K562 (cell line): Measurements from ENCODE around the gene SEC16A. TPM values are rescaled to one million over a fixed set of nuclear protein-coding genes. Genes with fewer than 3 reads are reported as not detected.

Experiments
- ATAC-seq: fragments of 200-7000 bp; cut with Tn5 transposase; 3 replicates; pipeline ENCODE4 v1.9.1; 2020; ENCODE audit warnings: moderate library complexity
- BruUV-seq: library from RNA; stranded (reverse); fragments of 400-500 nt; replicated peaks from 2 replicates; lab custom pipeline; 2021; lab: Mats Ljungman, UMichigan
- CTCF ChIA-PET: fragments of 300-600 bp; formaldehyde crosslinking; extraction: SDS; loops from one replicate; lab custom pipeline; 2021; ENCODE audit warnings: low intra/inter-chr PET ratio; lab: Yijun Ruan, JAX
- POLR2A ChIA-PET: fragments of 300-600, 350-650 bp; sonication (Branson Sonifier 250); formaldehyde crosslinking; extraction: SDS; loops from one replicate; lab custom pipeline; 2021; ENCODE audit warnings: antibody characterized with exemption, inconsistent platforms; lab: Yijun Ruan, JAX
- DNase-seq, 4 experiments: peaks; one replicate each; pipeline versions ENCODE4 v3.0.0 to v3.0.0-alpha.2; 2011 to 2018; ENCODE audit warnings: low spot score in 3 of 4, mixed read lengths in 3 of 4; ENCODE audit errors: extremely low read depth in 1 of 4
- FAIRE-seq: peaks from 2 replicates; lab custom pipeline; 2011; peaks lifted over from hg19 to GRCh38; lab: Jason Lieb, UNC
- H2AFZ ChIP-seq: 2 replicates; pipeline ENCODE4 v1.6.0; 2011; ENCODE audit warnings: low read depth, low read length, control low read depth, inconsistent platforms
- H3K27ac ChIP-seq: fragments of 200-600 bp; 3 replicates; pipeline ENCODE4 v1.8.0; 2011; ENCODE audit warnings: low read depth, mild to moderate bottlenecking, control low read depth, inconsistent platforms, low read length, moderate library complexity, mixed read lengths; ENCODE audit errors: extremely low read depth
- H3K27me3 ChIP-seq, 2 experiments: fragments of 300-600 bp in 1 of 2; 2 replicates in 1 of 2; 3 replicates in 1 of 2; pipeline versions ENCODE4 v1.6.0 to v1.8.0; 2011; ENCODE audit warnings: inconsistent platforms in 2 of 2, low read length in 2 of 2, mild to moderate bottlenecking in 1 of 2, mixed read lengths in 1 of 2, moderate library complexity in 1 of 2; ENCODE audit not compliant: control insufficient read depth in 2 of 2, insufficient read depth in 2 of 2
- H3K36me3 ChIP-seq: fragments of 300-600 bp; 3 replicates; pipeline ENCODE4 v1.8.0; 2011; ENCODE audit warnings: mild to moderate bottlenecking, low read length, inconsistent platforms; ENCODE audit not compliant: control insufficient read depth, insufficient read depth
- H3K4me1 ChIP-seq, 2 experiments: fragments of 200-600 bp in 1 of 2; replicated peaks in 1 of 2; 2 replicates in 1 of 2; 3 replicates in 1 of 2; pipeline versions ENCODE4 v1.5.1 to v1.8.0; 2011; ENCODE audit warnings: inconsistent platforms in 2 of 2, low read length in 2 of 2, mild to moderate bottlenecking in 1 of 2, mixed read lengths in 1 of 2, moderate library complexity in 1 of 2; ENCODE audit not compliant: control insufficient read depth in 2 of 2, insufficient read depth in 2 of 2
- H3K4me2 ChIP-seq: 2 replicates; pipeline ENCODE4 v1.6.1; 2011; ENCODE audit warnings: low read length, control low read depth, inconsistent platforms, mixed read lengths; ENCODE audit not compliant: insufficient read depth
- H3K4me3 ChIP-seq: fragments of 200-600 bp; sonication (generic), shearing (Covaris generic); 2 replicates; pipeline ENCODE4 v1.5.1; 2016; ENCODE audit warnings: control low read depth, inconsistent platforms
- H3K79me2 ChIP-seq: fragments of 200-600 bp; 3 replicates; pipeline ENCODE4 v1.8.0; 2011; ENCODE audit warnings: low read length, inconsistent platforms; ENCODE audit not compliant: control insufficient read depth, insufficient read depth
- H3K9ac ChIP-seq, 2 experiments: 2 replicates each; pipeline versions ENCODE4 v1.6.0 to v1.6.1; 2011; ENCODE audit warnings: low read depth in 2 of 2, low read length in 2 of 2, control low read depth in 1 of 2, inconsistent platforms in 1 of 2, mild to moderate bottlenecking in 1 of 2, mixed read lengths in 1 of 2; ENCODE audit not compliant: insufficient read depth in 1 of 2
- H3K9me1 ChIP-seq: one replicate; pipeline ENCODE4 v1.6.0; 2011; ENCODE audit warnings: inconsistent platforms, mild to moderate bottlenecking, low read length, moderate library complexity; ENCODE audit not compliant: control insufficient read depth, insufficient read depth
- H3K9me3 ChIP-seq: replicated peaks from 2 replicates; pipeline ENCODE4 v1.5.1; 2011; ENCODE audit warnings: low read depth, low read length, inconsistent platforms; ENCODE audit not compliant: control insufficient read depth, insufficient read depth
- H4K20me1 ChIP-seq: replicated peaks from 2 replicates; pipeline ENCODE4 v1.6.1; 2011; ENCODE audit warnings: low read length, inconsistent platforms, mixed read lengths; ENCODE audit not compliant: control insufficient read depth, insufficient read depth
- CBX5 ChIP-seq: IDR thresholded peaks from 2 replicates; pipeline ENCODE4 v1.6.1; 2014; ENCODE audit warnings: low read depth, borderline replicate concordance
- CBX8 ChIP-seq: fragments of 200-600 bp; sonication (generic); IDR thresholded peaks from 2 replicates; pipeline ENCODE4 v1.6.1; 2012; ENCODE audit warnings: borderline replicate concordance, mixed run types, low read depth, mild to moderate bottlenecking, moderate library complexity, mixed read lengths, low read length, control low read depth, inconsistent platforms; ENCODE audit not compliant: poor library complexity, severe bottlenecking; ENCODE audit errors: extremely low read depth
- CHAMP1 ChIP-seq: fragments of 450-650 bp; IDR thresholded peaks from 2 replicates; pipeline ENCODE4 v1.6.1; 2016; ENCODE audit warnings: mild to moderate bottlenecking
- POLR2A ChIP-seq: fragments of 450-650 bp; conservative IDR thresholded peaks from 2 replicates; pipeline ENCODE4 v1.6.1; 2016
- POLR2AphosphoS5 ChIP-seq: IDR thresholded peaks from 2 replicates; pipeline ENCODE4 v1.6.1; 2011; ENCODE audit warnings: mild to moderate bottlenecking, low read depth, low read length, moderate library complexity; ENCODE audit not compliant: control insufficient read depth, insufficient read depth
- POLR2H ChIP-seq: IDR thresholded peaks from 2 replicates; pipeline ENCODE4 v1.6.1; 2016; ENCODE audit warnings: missing genetic modification characterization, low read depth, mild to moderate bottlenecking, control low read depth, missing compliant biosample characterization, moderate library complexity
- SUPT5H ChIP-seq: fragments of 450-650 bp; IDR thresholded peaks from 2 replicates; pipeline ENCODE4 v1.6.1; 2016
- TEAD4 ChIP-seq, 2 experiments: sonication (generic) in 1 of 2; formaldehyde crosslinking in 1 of 2; IDR thresholded peaks; 2 replicates each; pipeline versions ENCODE4 v1.6.1 to v1.8.0; 2012 to 2022; ENCODE audit warnings: borderline replicate concordance in 1 of 2, inconsistent platforms in 1 of 2, low read length in 1 of 2, mild to moderate bottlenecking in 1 of 2, missing genetic modification reagents in 1 of 2
- U2AF1 ChIP-seq: fragments of 200-400 bp; formaldehyde crosslinking; optimal IDR thresholded peaks from 2 replicates; pipeline ENCODE3; 2017; ENCODE audit warnings: mild to moderate bottlenecking, low read depth, low read length, moderate library complexity
- U2AF2 ChIP-seq: fragments of 200-400 bp; formaldehyde crosslinking; optimal IDR thresholded peaks from 2 replicates; pipeline ENCODE3; 2017; ENCODE audit warnings: low read depth, mild to moderate bottlenecking, low read length
- ZNF707 ChIP-seq: fragments of 250-450 bp; sonication (Bioruptor Pico); conservative IDR thresholded peaks from 2 replicates; pipeline ENCODE4 v1.8.0; 2022; ENCODE audit warnings: inconsistent platforms, mild to moderate bottlenecking, moderate library complexity
- WGBS: fragments of 100-300 bp; shearing (Covaris generic); methylation state at CpG from one replicate; pipeline ENCODE4 v1.1.6; 2016; ENCODE audit warnings: low coverage, mixed read lengths; ENCODE audit not compliant: insufficient coverage; ENCODE audit errors: missing lambda C conversion rate; 5-methylcytosine and 5-hydroxymethylcytosine counted together
- in situ Hi-C: fragments of 300-500 bp; cut with MboI; formaldehyde crosslinking; loops from 4 replicates; pipeline ENCODE4 v1.15.0; 2018; ENCODE audit warnings: inconsistent platforms, mixed read lengths
- intact Hi-C: fragments of 100-400 bp; cut with micrococcal nuclease; formaldehyde crosslinking; loops from 2 replicates; pipeline ENCODE4 v1.14.2; 2022
- polyA plus RNA-seq, 8 experiments: library from polyadenylated mRNA; depleted of rRNA in 4 of 8; stranded (reverse) in 5 of 8; unstranded in 3 of 8; fragments of >200 nt; fragmentation: Nextera tagmentation in 2 of 8; fragmentation: Illumina TruSeq in 1 of 8; extraction: Ambion mirVana in 2 of 8; extraction: Trizol in 1 of 8; gene quantifications; 2 replicates each; pipeline versions ENCODE4 v1.2.1 to v1.2.3, GENCODE V29; 2011 to 2014; ENCODE audit warnings: inconsistent platforms in 1 of 8, missing spikeins in 1 of 8
- total RNA-seq, 7 experiments: library from RNA; depleted of rRNA in 6 of 7; stranded (reverse); fragments of >200 nt in 6 of 7; fragmentation: Illumina TruSeq in 2 of 7; extraction: Trizol in 2 of 7; gene quantifications; 2 replicates each; pipeline versions ENCODE4 v1.2.1 to v1.2.3, GENCODE V29; 2011 to 2021; ENCODE audit warnings: low replicate concordance in 1 of 7
- TF ChIP-seq, protein P1 (sequence below): fragments of 250-450 bp; sonication (Bioruptor Pico); IDR thresholded peaks from 2 replicates; pipeline ENCODE4 v1.8.0; 2022; ENCODE audit warnings: inconsistent platforms

The SEC16A gene
- total and polyA plus RNA-seq, 9 of the 15 experiments (the other 6 are each of a cell fraction or from before 2014, with no cell fraction given) = 8.3 to 62.8 (median 14.0) TPM

DNA sequence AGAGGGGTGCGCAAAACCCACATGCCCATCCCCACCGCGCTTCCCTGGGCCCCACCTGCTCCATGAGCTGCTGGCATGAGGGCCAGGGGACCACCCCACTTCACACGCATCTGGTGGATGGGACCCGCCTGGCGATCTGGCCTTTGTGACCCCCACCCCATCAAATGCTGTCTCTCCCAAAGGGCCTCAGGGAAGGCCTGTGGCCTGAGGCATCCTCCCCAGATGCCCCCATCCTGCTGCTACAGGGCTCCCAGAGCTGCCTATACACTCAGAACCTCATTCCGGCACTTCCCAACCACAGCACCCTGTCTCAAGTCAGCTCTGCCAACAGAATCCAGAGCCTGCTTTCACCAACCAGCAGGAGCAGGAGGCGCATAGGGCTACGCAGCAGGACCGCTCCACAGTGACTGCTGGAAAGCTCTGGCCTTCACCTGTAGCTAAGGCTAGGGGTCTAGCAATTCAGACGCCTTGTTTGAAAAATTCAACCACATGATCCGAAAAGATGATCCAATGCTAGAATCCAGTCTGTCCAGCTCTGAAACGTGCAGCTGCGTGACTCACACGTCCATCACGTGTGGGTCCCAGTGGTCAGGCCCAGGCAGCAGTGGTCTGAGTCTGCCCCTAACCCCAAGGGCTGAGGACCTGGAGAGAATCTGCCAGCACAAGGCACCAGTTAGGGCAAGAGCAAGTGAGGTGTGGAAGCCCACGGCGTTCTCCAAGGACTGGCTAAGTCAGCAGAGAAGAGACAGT, 81.5 kb downstream of the SEC16A start:
- in situ Hi-C loops = no loop called here
- no peak for ATAC-seq
- TF ChIP-seq TEAD4 (IDR thresholded peaks at IDR 0.05; ENCODE audit: low read length) (no peak), TEAD4 (CRISPR knock-in tag; IDR thresholded peaks at IDR 0.05; ENCODE audit: borderline replicate concordance) (no peak), SUPT5H (0 out of 2 replicates have a peak, but pooled peaks have one; percentile 59), U2AF2 (no peak), POLR2A (peak; percentile 55), CHAMP1 (no peak), CBX8 (no peak), POLR2AphosphoS5 (0 out of 2 replicates have a peak, but pooled peaks have one; percentile 9), ZNF707 (CRISPR knock-in tag) (no peak), POLR2H (no peak), U2AF1 (no peak), CBX5 (no peak)
- TF ChIP-seq, protein P1, sequence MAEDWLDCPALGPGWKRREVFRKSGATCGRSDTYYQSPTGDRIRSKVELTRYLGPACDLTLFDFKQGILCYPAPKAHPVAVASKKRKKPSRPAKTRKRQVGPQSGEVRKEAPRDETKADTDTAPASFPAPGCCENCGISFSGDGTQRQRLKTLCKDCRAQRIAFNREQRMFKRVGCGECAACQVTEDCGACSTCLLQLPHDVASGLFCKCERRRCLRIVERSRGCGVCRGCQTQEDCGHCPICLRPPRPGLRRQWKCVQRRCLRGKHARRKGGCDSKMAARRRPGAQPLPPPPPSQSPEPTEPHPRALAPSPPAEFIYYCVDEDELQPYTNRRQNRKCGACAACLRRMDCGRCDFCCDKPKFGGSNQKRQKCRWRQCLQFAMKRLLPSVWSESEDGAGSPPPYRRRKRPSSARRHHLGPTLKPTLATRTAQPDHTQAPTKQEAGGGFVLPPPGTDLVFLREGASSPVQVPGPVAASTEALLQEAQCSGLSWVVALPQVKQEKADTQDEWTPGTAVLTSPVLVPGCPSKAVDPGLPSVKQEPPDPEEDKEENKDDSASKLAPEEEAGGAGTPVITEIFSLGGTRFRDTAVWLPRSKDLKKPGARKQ (CRISPR knock-in tag) = no peak

More for the DNA sequence above, 81.5 kb downstream of the SEC16A start:
- ChIA-PET POLR2A (interaction anchor here (0.6 to 1.6 kb wide), 10 partner anchors 8 to 484 kb away, joined by 3 to 8 read pairs (median 4); no protein-coding TSS in a partner anchor), CTCF (interaction anchor here (0.7 to 1.9 kb wide), 3 partner anchors 60 to 62 kb away, joined by 3 to 10 read pairs (median 3); no protein-coding TSS in a partner anchor)
- WGBS = 87% methylated on average over 18 of the region's 18 CpGs
- no peak for FAIRE-seq
- Histone ChIP-seq H3K9ac (peak overlapping the region in 1 of 2 experiments; percentile 54; a peak in 2 of 4 replicates), H3K9me1 (no peaks in the 10 kb centered on the region), H3K79me2 (peaks cover 28% of the 10 kb centered on the region), H4K20me1 (no peaks in the 10 kb centered on the region; the same call in 1 of the 2 replicates), H3K4me1 (peaks cover 7 to 41% of the 10 kb centered on the region in 2 experiments; a peak in 4 of 5 replicates), H3K27ac (no peak overlapping the region), H3K9me3 (no peaks in the 10 kb centered on the region), H3K27me3 (no peaks in the 10 kb centered on the region), H3K4me2 (no peak overlapping the region), H3K36me3 (peaks cover 72% of the 10 kb centered on the region), H2AFZ (no peak overlapping the region), H3K4me3 (no peak overlapping the region)
- intact Hi-C loops = loop anchor here (2.0 kb wide), 1 partner anchor 63 kb away; no protein-coding TSS in a partner anchor
- no TSS peak for BruUV-seq
- DNase-seq = no peak
